AG04449 (cell line): ENCODE data around the gene ANKMY1.

ENCODE experiments used
- CTCF ChIA-PET: fragments of 350-600 bp; formaldehyde crosslinking; extraction: SDS; loops from one replicate; lab custom pipeline; 2021; ENCODE audit warnings: antibody characterized with exemption; lab: Yijun Ruan, JAX
- POLR2A ChIA-PET: fragments of 400-600, 350-600 bp; formaldehyde crosslinking; extraction: SDS; loops from one replicate; lab custom pipeline; 2020; ENCODE audit warnings: antibody characterized with exemption, inconsistent platforms; lab: Yijun Ruan, JAX
- DNase-seq: peaks from one replicate; pipeline ENCODE4 v3.0.0-alpha.2; 2010; ENCODE audit warnings: low read depth, low spot score
- H3K4me3 ChIP-seq: 2 replicates; pipeline ENCODE4 v1.5.1; 2011; ENCODE audit warnings: low read depth, mild to moderate bottlenecking, control low read depth, low read length
- TF ChIP-seq, protein P1 (sequence below): IDR thresholded peaks from one replicate; pipeline ENCODE4 v1.5.1; 2011; ENCODE audit warnings: mild to moderate bottlenecking, moderate library complexity, low read length, control low read depth, inconsistent platforms; ENCODE audit not compliant: insufficient read depth; ENCODE audit errors: missing control alignments

ANKMY1 gene

DNA sequence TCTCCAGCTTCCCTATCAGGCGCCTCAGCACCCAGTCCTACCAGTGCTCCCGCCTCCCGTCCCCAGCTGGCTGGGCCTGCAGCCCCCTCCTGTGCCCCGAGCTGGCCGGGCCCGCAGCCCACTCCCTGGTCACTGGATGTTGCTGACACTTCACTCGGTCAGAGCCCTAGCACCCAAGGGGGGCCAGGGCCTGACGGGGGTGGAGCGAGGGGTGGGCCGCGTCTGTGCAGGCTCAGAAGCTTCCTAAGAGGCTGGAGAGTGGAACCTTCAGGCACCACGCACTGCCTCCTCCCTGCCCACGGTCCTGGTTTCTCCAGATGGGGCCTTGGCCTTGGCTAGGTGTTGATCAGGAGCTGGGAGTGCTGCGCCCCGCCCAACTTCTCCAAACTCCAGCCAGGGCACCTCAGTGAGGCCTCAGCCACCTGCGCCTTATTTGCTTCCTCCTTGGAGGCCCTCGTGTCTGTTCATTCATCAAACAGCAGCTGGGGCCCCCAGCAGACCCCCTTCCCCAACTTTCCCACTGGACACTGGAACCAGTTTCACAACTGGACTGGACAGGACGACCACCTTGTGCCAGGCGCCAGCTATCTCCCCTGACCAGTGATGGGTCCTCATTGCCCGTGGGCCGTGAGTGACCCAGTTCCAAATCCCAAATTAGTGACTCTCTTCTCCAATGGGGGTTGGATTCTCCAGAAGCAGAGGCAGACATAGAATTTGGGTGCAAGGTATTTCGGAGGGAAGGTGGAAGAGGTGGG is 45.5 kb upstream of the ANKMY1 start:
- H3K4me3 ChIP-seq, result no peak overlapping the region
- CTCF ChIA-PET, result interaction anchor here (2.1 kb wide), 1 partner anchor 16 kb away, joined by 5 read pairs; the partner anchor contains the start of gene CAPN10
- POLR2A ChIA-PET, result no interaction called here
- DNase-seq, result no peak
- TF ChIP-seq, protein P1, sequence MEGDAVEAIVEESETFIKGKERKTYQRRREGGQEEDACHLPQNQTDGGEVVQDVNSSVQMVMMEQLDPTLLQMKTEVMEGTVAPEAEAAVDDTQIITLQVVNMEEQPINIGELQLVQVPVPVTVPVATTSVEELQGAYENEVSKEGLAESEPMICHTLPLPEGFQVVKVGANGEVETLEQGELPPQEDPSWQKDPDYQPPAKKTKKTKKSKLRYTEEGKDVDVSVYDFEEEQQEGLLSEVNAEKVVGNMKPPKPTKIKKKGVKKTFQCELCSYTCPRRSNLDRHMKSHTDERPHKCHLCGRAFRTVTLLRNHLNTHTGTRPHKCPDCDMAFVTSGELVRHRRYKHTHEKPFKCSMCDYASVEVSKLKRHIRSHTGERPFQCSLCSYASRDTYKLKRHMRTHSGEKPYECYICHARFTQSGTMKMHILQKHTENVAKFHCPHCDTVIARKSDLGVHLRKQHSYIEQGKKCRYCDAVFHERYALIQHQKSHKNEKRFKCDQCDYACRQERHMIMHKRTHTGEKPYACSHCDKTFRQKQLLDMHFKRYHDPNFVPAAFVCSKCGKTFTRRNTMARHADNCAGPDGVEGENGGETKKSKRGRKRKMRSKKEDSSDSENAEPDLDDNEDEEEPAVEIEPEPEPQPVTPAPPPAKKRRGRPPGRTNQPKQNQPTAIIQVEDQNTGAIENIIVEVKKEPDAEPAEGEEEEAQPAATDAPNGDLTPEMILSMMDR, result no peak

GRCh38 chr2:240602266-240603050 is 44.7 kb upstream of the ANKMY1 start:
- TF ChIP-seq, protein P1, result no peak
- ChIA-PET POLR2A (no interaction called here), CTCF (interaction anchor here (2.1 kb wide), 1 partner anchor 15 kb away, joined by 5 read pairs; the partner anchor contains the start of gene CAPN10)
- no peak for DNase-seq
- H3K4me3 ChIP-seq, result no peak overlapping the region

DNA sequence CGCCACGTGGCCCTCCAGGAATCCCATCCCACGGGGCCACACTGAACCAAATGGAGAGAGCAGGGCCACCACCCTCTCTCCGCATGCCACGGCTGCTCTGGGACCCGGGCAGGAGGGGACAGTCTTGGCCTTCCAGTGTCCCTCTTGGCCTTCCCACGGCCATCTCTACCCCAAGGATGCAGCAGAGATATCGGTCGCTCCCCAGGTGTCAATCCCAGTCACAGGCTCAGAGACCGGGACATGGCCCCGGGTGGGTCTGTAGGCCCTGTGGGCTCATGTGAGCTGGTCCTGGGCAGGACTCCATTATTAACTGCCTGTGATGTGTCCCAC is 44.0 kb upstream of the ANKMY1 start:
- ChIA-PET CTCF (no interaction called here), POLR2A (no interaction called here)
- DNase-seq, result no peak
- TF ChIP-seq, protein P1, result no peak
- H3K4me3 ChIP-seq, result no peak overlapping the region

- H3K4me3 ChIP-seq, result no peak overlapping the region
- no peak for DNase-seq
- TF ChIP-seq, protein P1, result no peak
- ChIA-PET CTCF (no interaction called here), POLR2A (no interaction called here)
These were observed 43.5 kb upstream of the ANKMY1 start for GRCh38 chr2:240601061-240601830.

DNA sequence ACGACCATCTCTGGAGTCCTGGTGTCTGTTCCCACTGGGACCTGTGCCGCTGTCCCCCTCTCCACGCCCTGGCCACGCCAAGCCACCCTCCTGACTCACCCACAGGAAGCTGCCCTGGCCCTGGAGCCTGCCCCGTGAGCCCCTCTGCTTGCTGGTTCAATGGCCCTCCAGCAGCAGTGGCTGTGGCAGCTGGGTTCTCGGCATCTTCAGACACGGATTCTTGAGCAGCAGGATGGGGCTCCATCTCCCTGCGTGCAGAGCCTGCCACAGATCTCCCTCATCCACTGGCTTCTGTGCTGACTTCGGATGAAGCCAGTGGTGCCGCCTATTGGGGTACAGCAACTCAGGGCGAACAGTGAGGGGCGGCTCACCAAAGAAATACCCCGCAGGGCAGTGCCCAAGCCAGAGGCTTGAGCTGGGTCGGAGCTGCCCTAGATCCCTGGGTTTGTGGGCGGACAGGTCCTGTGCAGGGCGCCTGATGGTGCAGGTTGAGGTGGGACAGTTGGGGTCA is 42.7 kb upstream of the ANKMY1 start:
- POLR2A ChIA-PET, result no interaction called here
- TF ChIP-seq, protein P1, result no peak
- no peak overlapping the region for H3K4me3 ChIP-seq
- DNase-seq, result no peak
- CTCF ChIA-PET, result no interaction called here
